ENCODE data around the gene ZNF285.
"Not testable (repeated sequence)": the region's sequence is repeated elsewhere in the genome, so short reads cannot be mapped to it uniquely, and the experiment has no call there.

ZNF285 gene

GRCh38 chr19:44345959-44346358 is 55.4 kb downstream of the ZNF285 start:
- DNase-seq (ENCODE audit: low read depth in 1 of 2, low spot score in 1 of 2): no peak

GRCh38 chr19:44344255-44344654 is 57.2 kb downstream of the ZNF285 start:
- no peak for DNase-seq (ENCODE audit: low read depth in 1 of 2, low spot score in 1 of 2)
- in situ Hi-C loops (cut with HindIII; ENCODE audit: low pct_unique_long_range_greater_than_20kb, low sequenced_read_pairs): no loop called here
- no peak for TF ChIP-seq JUND (IDR thresholded peaks at IDR 0.05; ENCODE audit: low read depth)

More at GRCh38 chr19:44345959-44346358, 55.4 kb downstream of the ZNF285 start:
- no peak for TF ChIP-seq JUND (IDR thresholded peaks at IDR 0.05; ENCODE audit: low read depth)
- in situ Hi-C loops (cut with HindIII; ENCODE audit: low pct_unique_long_range_greater_than_20kb, low sequenced_read_pairs): no loop called here

GRCh38 chr19:44341794-44342193 is 59.6 kb downstream of the ZNF285 start:
- no peak for DNase-seq (ENCODE audit: low read depth in 1 of 2, low spot score in 1 of 2)
- no peak for TF ChIP-seq JUND (IDR thresholded peaks at IDR 0.05; ENCODE audit: low read depth)
- in situ Hi-C loops (cut with HindIII; ENCODE audit: low pct_unique_long_range_greater_than_20kb, low sequenced_read_pairs): no loop called here

- in situ Hi-C loops (cut with HindIII; ENCODE audit: low pct_unique_long_range_greater_than_20kb, low sequenced_read_pairs); DNase-seq (ENCODE audit: low read depth in 1 of 2, low spot score in 1 of 2): not testable (repeated sequence)
Measured at GRCh38 chr19:44334639-44335038, 66.8 kb downstream of the ZNF285 start.
